Measurements from ENCODE around the gene CRACR2A.

The CRACR2A gene

DNA sequence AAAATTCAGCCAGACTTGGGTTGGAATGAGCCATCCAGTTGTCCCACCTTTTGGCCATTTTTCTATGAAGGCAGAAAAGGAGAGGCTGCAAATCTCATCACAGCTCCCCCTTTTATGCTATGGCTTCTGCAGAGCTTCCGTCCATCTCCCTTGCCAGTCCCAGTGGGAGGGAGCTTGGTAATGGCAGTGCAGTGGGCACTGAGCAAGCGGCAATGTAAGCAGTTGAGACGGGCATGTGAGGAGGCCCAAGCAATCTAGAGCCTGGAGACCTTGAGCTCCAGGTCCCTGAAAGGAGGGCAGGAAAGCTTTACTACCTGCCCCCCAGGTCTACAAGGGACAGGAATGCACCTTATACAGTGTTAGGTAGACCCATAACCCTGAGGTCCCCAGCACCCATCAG, 73.1 kb downstream of the CRACR2A start:
- no peak for DNase-seq

GRCh38 chr12:3677609-3678008, 75.3 kb downstream of the CRACR2A start:
- DNase-seq, result no peak

DNA sequence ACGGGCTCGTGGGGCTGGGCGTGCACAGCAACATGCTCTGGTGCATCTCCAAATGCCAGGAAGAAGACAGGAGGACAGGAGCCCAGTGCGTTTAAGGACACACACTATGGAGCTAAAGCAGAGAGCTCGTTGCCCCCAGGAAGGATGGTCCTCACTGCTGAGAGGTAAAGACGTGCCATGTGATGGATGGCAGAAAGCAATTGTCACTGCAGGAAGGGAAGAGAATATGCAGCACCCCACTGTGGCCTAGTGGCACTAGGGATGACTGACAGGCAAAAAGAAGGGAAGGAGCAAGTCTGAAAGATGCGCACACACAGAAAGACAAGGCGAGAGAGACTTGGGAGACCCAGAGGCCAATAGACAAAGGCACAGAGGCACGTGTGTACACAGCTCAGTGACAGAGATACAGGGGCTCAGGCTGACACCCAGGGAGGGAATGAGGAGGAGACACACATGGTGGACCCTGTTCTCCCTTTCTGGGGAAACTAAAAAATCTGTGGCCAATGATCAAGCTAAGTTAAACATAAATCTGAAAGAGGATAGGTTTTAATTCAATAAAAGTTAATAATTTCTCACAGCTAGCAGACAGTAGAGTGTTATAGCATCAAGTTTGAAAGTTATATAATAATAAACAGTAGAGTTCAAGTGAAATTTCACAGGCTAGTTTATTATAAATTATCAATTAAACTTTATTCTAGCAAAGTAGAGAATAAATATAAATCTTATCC, 78.8 kb downstream of the CRACR2A start:
- DNase-seq, result no peak

- no peak for DNase-seq
These were observed 80.8 kb downstream of the CRACR2A start for GRCh38 chr12:3672113-3672509.

DNA sequence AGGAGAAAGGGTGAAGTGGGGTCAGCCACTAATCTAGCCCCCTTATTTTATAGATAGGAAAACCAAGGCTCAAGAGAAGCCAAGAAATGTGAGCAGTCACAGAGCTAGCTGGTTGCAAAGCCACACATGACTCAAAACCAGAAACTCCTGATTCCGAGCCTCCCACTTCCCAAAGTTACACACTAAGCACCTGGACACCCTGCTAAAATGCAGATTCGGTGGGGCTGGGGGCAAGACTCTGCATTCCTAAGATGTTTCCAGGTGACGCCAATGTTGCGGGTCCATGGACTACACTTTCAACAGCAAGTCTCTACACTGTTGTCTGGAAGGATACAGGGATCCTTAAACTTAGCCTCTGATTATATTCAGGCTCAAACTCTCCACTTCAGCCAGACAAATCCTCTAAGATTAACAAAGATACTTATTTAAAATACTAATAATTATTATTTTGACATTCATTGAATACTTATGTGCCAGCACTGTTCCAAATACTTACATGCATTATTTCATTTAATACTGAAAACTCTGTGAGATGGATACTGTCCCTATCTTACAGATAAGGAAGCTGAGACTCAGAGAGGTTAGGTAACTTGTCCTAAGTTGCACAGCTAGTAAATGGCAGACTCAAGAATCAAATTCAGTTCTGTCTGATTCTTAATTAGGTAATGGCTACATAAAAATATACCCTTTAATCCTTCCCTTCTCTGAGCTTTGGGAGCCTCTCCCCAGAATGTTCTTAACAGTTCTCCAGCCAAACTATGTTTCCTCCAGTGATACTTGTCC, 81.4 kb downstream of the CRACR2A start:
- DNase-seq, result no peak

DNA sequence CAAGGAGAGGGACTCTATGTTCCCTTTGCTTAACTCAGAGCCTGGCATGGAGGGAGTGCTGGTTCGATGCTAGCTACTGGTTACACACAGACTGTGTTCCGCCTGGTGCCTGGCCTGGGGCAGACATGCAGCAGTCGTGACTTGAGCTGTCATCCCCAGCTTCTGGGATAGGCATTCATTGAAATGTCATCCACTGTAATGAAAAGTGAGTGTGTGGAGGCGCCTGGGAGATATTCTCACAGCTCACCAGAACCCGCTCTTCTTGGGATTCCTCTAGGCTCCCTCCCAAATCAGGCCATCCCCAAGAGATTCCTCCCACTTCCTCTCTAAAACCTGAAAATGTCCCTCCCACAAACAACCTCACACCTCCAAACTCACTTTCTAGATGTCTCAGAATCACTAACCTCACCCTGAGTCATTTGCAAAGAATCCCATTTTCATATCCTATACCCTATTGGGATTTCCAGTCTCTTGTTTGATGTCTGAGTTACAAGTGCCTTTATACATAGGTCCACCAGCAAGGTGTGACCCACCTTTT, 82.8 kb downstream of the CRACR2A start:
- no peak for DNase-seq

- no peak for DNase-seq
These were observed 83.3 kb downstream of the CRACR2A start for GRCh38 chr12:3669594-3669993.

DNA sequence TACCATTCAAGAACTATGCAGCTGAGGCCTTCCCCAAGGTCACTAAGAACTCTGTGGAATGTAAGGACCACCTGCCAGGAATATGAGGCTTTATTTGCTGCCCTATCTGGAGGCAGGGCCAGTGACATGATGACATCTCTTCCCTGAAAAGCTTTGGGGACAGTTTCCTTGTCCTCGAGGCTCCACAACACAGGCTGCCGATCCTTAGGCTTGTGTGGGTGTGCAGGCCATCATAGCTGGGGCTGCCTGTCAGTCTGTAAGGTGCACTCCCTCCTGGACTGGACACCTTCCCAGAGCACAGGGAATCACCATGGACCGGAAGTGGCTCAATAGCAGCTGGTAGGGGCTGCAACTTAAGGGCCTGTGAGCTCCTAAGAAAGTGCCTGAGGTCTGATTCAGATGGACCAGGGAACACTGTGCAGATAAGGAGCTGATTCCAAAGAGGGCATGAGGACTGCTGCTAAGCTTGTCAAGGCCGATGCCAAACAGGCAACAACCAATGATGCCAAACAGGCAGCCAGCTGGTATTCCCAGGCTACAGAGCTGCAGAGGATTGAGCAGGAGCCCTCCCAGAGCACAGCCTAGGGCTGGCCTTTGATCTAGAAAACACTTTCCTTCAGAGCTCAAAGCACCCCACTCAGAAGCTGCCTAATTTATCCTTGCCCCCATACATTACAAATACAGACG, 84.3 kb downstream of the CRACR2A start:
- DNase-seq, result no peak

DNA sequence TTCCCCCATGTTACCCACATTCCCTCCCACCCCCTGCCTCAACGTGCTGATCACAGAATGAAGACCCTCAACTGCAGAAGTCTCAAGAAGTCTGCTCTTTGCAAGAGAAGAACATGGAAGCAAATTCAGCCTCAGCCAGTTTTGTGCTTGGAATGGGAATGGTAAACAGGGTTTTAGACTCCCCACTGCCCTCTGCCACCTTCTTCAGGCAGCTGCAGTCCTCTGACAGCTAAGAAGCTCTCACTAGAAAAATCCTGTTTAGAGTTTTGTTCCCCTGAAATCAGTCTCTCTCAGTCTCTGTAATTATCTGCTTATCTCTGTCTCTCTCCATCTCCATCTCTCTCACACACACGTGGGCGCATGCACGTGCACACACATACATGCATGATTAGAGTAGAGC, 85.4 kb downstream of the CRACR2A start:
- DNase-seq, result no peak

GRCh38 chr12:3666441-3666840, 86.5 kb downstream of the CRACR2A start:
- no peak for DNase-seq

DNA sequence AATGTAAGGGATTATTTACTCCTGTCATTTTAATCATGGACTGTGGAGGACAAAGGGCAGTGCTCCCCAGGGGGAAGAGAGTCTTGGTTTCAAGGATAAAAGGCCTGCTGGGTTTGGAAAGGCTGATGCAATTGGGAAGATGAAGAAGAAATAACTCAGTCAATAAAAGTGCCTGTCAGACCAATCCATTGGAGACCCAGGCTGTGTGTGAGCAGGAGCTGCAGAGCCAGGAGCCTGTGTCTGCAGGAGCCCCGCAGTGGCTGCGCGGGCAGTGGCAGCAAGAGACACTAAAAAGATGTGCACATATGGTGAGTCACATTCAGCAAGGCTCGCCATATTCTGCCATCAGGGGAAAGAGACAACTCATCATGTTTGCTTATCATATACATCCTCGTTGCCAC, 90.4 kb downstream of the CRACR2A start:
- no peak for DNase-seq

GRCh38 chr12:3661028-3661427, 91.9 kb downstream of the CRACR2A start:
- DNase-seq, result no peak

DNA sequence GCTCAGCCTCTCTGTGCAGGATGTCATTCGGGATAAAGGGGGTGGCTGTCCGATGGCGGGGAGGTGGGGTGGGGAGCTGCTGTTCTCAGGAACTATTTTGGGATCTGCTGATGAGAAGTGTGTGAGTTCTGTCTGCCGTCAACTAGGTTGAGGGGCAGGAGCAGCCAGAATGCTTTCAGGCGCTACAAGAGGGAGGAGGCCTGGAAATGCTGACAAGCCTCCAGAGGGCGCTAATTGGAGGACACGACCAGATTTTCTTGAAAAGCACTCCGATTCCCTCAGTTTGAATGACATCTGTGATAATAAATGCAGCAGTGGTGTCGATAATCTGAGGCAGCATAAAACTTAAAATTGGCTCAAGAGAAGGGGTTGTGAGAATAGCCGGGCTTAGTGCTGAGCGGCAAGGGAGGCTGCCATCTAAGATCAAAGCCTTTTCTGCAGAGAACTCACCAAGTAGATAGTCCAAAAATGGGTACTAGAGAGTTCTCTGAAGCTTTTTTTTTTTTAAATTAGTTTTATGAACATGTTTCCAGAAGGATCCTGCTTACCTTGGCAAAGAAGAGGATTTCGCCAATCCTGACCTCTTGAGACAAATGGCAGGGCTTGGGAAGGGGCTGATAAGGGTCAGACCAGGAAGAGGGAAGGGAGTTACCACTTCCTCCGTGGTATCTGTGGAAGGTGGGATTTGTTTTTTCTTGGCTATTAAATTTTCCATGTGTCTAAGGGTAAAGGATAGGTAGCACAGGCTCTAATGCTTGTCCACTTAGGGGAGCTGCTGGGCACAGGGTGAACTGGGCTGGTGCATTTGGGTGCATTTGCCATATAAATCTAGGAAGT, 94.4 kb downstream of the CRACR2A start:
- peak; percentile 4 for DNase-seq

DNA sequence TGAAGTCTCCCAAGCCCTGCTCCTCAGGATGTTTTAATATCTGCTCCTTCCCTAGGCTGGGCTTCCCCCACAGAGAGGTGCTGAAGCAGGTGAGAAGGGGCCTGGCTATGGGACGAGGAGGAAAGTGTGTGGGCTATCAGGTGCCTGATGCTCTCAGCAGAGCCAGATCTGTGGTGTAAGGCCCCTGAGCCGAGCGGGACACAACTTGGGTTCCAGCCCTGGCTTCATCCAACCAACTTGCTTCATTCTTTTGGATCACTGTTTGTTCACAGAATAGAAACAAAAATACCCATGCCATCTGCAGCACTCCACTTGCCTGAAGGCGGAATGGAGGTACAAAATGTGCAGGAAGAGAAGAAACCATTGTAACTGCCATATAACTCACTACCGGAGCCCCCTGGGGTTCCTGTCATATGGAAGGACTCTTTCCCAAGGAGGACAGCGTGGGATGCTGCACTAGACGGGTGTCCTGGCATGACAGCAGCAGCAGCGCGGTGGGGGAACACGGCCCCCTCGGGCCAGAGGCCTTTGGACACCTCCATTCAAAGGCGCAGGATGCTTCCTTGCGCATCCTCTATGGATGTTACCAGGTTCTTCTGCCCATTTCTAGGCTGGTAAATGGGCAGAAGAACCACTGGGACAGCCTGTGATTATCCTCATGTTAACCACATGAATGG, 95.8 kb downstream of the CRACR2A start:
- DNase-seq, result no peak

DNA sequence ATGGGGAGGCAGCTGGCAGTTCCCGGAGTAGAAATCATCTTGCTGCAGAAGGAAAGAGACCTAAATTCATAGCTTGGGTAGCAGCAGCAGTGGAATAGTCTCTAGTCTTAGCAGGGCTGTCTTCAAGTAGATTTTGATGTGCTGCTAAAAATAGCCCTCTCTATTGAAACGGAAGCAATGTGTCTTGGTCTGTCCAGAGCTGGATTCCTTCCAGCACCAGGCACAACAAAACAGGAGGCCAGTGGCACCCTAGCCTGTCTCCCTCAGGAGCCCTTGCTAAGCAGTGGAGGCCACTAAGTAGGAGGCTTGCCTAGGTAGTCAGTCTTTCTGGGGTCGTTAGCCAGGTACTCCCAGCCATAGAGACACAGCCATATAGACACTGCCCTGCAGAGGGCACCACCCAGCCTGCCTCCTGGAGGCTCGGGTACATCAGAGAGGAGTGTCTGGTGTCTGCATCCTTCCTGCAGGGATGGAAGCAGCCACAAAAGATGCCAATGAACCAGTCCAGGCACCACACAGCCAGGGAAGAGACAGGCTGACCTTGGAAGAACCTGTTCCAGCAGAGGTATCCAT, 97.5 kb downstream of the CRACR2A start:
- no peak for DNase-seq

DNA sequence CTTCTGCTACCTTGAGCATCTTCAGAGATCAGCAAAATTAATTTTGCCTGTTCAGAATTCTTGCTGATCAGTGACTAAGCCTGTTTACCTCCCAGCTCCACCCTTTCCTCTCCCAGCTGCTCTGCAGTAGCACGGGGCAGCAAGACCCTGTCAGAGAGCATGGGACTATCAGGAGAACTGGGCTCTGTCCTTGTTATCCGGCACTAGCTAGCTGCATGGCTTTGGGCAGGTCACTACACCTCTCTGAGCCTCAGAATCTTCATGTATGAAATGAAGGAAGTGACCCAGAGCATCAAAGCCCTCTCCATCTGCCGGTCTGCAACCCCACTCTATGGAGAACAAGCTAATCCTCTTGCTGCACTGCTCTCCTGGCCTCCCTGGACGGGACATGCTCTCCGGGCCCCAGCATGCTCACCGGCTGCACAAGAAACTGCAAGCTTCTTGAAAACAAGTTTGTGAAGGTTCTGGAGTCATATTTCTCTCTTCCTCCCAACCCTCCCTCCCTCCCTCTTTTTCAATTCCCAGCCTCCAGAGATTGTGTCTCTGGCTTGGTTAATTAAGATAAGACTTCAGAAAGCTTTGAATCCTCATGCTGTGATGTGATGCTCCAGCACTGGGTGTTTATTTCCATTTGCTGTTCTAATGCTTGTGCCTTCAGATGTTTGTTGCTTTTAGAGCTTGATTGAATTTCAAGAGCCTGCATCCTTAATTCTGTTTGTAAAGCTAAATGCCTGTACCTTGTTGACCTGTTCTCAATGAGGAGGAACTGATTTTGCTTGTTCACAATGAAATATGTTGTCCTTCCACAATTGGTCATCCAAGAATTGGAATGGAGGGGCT, 101.1 kb downstream of the CRACR2A start:
- DNase-seq, result no peak

- no peak for DNase-seq
These were observed 105.4 kb downstream of the CRACR2A start for GRCh38 chr12:3647504-3647903.

DNA sequence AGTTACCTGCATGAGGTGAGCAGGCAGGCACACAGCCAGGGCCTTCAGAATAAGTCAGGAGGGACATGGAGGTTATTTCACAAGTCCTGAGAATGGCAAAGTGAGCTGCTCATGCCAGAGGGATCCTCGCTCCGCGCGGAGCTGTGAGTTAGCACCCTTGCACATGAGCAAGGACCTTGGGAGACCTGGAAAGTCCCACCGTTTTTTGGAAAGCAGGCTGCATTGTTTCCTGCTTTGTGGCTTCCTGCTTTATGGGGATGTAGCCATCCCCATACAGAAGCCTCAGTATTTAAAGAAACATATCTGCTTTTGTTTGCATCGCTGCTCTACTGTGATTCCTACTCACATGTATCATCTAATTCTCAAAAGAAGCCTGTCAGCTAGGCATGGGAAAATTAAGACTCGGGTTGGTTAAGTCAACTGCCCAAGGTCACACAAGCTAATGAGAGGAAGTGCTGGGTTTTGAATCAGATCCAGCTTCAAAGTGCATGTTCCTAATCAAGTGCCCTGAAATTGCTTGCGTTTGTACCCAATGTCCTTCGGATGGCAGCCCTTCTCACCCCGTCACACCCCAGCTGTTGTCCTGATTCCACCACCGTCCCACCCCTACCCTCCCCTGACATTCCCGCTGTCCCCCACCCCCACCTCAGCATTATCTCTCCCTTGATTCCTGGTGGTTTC, 106.2 kb downstream of the CRACR2A start:
- no peak for DNase-seq

- DNase-seq, result no peak
These were observed 107.8 kb downstream of the CRACR2A start for GRCh38 chr12:3645091-3645490.

- no peak for DNase-seq
These were observed 108.8 kb downstream of the CRACR2A start for GRCh38 chr12:3644104-3644503.
